ENCODE results near the gene SIGLEC11. TPM values are rescaled to one million over a fixed set of nuclear protein-coding genes. Genes with fewer than 3 reads are reported as not detected.

SIGLEC11 gene
- total RNA-seq, 1 donor from 2014 or later: not detected

DNA sequence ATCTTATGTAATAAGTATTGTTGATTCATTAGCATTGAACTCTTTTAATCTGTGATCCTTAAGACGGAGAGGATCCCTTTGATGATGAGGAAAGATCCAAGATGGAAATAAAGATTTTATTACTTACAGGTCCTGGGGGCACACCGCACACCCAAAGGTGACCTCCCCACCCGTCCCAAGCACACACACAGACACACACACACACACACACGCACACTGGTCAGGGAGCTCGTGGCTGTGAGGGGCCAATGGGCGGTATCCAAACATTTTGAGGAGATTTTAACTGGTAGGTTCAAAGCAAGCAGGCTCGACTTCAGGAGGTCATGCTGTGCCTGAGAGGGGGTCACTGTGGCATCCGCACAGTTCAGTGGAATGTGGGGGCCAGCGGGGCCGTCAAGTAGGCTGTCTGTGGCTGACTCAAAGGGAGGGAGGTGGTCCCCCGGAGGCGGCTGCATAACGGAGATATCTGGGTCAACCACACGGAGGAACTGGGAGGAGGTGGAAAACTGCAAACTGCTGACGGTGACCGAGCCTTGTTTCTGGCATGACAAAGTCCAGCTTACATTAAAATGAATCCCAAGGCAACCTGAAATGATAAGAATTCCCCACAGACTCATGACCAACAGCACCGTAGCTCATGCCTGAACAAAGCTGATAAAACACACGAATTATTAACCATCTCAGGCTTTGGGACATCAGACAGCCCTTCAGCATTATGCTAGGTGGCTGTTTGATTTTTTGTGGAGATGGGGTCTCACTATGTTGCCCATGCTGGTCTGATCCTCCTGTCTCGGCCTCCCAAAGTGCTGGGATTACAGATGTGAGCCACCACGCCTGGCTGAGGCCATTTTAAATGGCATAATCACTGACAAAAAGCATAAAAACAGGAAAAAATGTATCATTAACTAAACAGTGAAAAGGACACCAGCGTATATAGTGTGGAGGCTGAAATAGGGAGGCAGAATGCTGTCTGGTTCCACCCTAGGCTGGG is 20.9 kb upstream of the SIGLEC11 start:
- H3K36me3 Mint-ChIP-seq (ENCODE audit: low read depth, unreplicated experiment): peaks cover 26% of the 10 kb centered on the region
- no peak overlapping the region for H3K27ac Mint-ChIP-seq (ENCODE audit: unreplicated experiment)
- peaks cover 8% of the 10 kb centered on the region for H3K27me3 Mint-ChIP-seq (ENCODE audit: unreplicated experiment)
- no peaks in the 10 kb centered on the region for H3K4me1 Mint-ChIP-seq (ENCODE audit: unreplicated experiment)
- no peak for DNase-seq (ENCODE audit: low spot score)
- H3K4me3 Mint-ChIP-seq (ENCODE audit: unreplicated experiment): peak overlapping the region; percentile 67
- H3K9me3 Mint-ChIP-seq (ENCODE audit: unreplicated experiment): peaks cover 4% of the 10 kb centered on the region
- TF ChIP-seq, protein P1, sequence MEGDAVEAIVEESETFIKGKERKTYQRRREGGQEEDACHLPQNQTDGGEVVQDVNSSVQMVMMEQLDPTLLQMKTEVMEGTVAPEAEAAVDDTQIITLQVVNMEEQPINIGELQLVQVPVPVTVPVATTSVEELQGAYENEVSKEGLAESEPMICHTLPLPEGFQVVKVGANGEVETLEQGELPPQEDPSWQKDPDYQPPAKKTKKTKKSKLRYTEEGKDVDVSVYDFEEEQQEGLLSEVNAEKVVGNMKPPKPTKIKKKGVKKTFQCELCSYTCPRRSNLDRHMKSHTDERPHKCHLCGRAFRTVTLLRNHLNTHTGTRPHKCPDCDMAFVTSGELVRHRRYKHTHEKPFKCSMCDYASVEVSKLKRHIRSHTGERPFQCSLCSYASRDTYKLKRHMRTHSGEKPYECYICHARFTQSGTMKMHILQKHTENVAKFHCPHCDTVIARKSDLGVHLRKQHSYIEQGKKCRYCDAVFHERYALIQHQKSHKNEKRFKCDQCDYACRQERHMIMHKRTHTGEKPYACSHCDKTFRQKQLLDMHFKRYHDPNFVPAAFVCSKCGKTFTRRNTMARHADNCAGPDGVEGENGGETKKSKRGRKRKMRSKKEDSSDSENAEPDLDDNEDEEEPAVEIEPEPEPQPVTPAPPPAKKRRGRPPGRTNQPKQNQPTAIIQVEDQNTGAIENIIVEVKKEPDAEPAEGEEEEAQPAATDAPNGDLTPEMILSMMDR (IDR thresholded peaks at IDR 0.05; ENCODE audit: unreplicated experiment): no peak

DNA sequence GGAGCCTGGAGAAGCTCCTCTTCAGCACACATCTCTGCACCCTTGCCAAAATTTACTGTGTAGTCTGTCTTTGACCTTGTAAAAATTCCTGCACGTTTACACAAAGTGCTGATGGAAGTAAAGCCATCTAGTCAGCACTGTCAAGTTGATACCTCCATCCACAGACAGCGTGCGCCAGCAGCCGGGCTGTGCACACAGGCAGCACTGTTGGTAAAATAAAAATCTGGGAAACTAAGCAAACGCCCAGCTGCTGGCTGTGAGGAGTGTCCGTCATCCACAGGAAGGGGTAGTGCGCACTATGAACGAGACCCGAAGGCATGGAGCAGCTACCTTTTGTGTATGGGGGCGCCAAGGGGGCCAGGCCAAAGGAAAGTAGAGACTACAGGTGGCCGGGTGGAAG is 17.4 kb upstream of the SIGLEC11 start:
- H3K4me1 Mint-ChIP-seq (ENCODE audit: unreplicated experiment): no peaks in the 10 kb centered on the region
- H3K27me3 Mint-ChIP-seq (ENCODE audit: unreplicated experiment): peaks cover 7% of the 10 kb centered on the region
- DNase-seq (ENCODE audit: low spot score): no peak
- H3K4me3 Mint-ChIP-seq (ENCODE audit: unreplicated experiment): no peak overlapping the region
- peaks cover 16% of the 10 kb centered on the region for H3K36me3 Mint-ChIP-seq (ENCODE audit: low read depth, unreplicated experiment)
- TF ChIP-seq, protein P1 (IDR thresholded peaks at IDR 0.05; ENCODE audit: unreplicated experiment): no peak
- H3K9me3 Mint-ChIP-seq (ENCODE audit: unreplicated experiment): no peaks in the 10 kb centered on the region
- no peak overlapping the region for H3K27ac Mint-ChIP-seq (ENCODE audit: unreplicated experiment)

DNA sequence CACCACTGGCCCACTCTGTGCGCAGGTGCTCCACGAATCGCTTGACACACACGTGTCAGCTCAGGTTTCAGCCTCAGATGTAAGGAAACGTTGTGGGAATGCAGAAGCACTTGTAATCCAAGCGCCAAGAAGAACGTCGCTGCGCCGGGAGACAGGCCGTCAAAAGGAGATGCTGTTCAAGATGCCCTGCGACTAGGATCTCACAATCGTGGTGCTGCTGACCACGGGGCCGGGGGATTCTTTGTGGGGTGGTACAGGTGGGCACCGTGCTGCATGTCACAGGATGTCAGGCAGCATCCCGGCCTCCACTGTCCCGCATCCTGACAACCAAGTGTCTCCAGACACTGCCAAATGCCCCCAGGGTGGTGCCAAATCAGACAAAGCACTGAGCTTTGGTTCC is 16.9 kb upstream of the SIGLEC11 start:
- Mint-ChIP-seq H3K27me3 (ENCODE audit: unreplicated experiment) (peaks cover 7% of the 10 kb centered on the region), H3K27ac (ENCODE audit: unreplicated experiment) (no peak overlapping the region), H3K36me3 (ENCODE audit: low read depth, unreplicated experiment) (peaks cover 16% of the 10 kb centered on the region), H3K4me3 (ENCODE audit: unreplicated experiment) (no peak overlapping the region), H3K9me3 (ENCODE audit: unreplicated experiment) (no peaks in the 10 kb centered on the region), H3K4me1 (ENCODE audit: unreplicated experiment) (no peaks in the 10 kb centered on the region)
- no peak for DNase-seq (ENCODE audit: low spot score)
- TF ChIP-seq, protein P1 (IDR thresholded peaks at IDR 0.05; ENCODE audit: unreplicated experiment): no peak

- Mint-ChIP-seq H3K4me1 (ENCODE audit: unreplicated experiment) (no peaks in the 10 kb centered on the region), H3K9me3 (ENCODE audit: unreplicated experiment) (no peaks in the 10 kb centered on the region), H3K27ac (ENCODE audit: unreplicated experiment) (peak overlapping the region; percentile 20), H3K4me3 (ENCODE audit: unreplicated experiment) (no peak overlapping the region), H3K36me3 (ENCODE audit: low read depth, unreplicated experiment) (peaks cover 16% of the 10 kb centered on the region), H3K27me3 (ENCODE audit: unreplicated experiment) (peaks cover 7% of the 10 kb centered on the region)
- TF ChIP-seq, protein P1 (IDR thresholded peaks at IDR 0.05; ENCODE audit: unreplicated experiment): no peak
- no peak for DNase-seq (ENCODE audit: low spot score)
Measured at GRCh38 chr19:49977076-49977475, 16.1 kb upstream of the SIGLEC11 start.

DNA sequence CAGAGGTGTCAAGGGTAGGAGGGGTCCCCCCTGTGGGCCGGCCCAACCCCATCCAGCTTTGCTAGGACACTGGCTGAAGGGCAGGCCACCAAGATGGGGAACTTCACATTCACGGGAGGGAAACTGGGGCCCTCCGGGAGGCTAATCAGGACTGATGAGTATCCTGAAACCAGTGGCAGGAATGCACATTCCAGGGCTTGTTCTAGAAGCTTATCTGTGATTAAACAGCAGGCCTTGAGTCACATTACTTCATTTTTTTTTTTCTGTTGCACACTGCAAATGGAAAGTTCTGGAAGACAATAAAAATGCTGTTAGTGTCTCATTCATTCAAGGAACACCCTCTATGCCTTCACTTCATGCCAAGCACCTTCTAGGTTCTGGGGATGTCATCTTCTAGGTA is 15.5 kb upstream of the SIGLEC11 start:
- TF ChIP-seq, protein P1 (IDR thresholded peaks at IDR 0.05; ENCODE audit: unreplicated experiment): no peak
- Mint-ChIP-seq H3K9me3 (ENCODE audit: unreplicated experiment) (no peaks in the 10 kb centered on the region), H3K27ac (ENCODE audit: unreplicated experiment) (no peak overlapping the region), H3K27me3 (ENCODE audit: unreplicated experiment) (peaks cover 4% of the 10 kb centered on the region), H3K4me1 (ENCODE audit: unreplicated experiment) (no peaks in the 10 kb centered on the region), H3K36me3 (ENCODE audit: low read depth, unreplicated experiment) (peaks cover 12% of the 10 kb centered on the region), H3K4me3 (ENCODE audit: unreplicated experiment) (no peak overlapping the region)
- no peak for DNase-seq (ENCODE audit: low spot score)

Measured in endothelial cell (in vitro differentiated cells).